H1 (cell line): ENCODE data around the gene GPRASP1. TPM values are rescaled to one million over a fixed set of nuclear protein-coding genes. Genes with fewer than 3 reads are reported as not detected.

Experiments used
- CTCF ChIA-PET: fragments of 300-600 bp; sonication (Branson Sonifier 250); formaldehyde crosslinking; loops from one replicate; lab custom pipeline; 2021; ENCODE audit not compliant: partially characterized antibody; lab: Charles Lee
- POLR2A ChIA-PET: fragments of 300-600 bp; sonication (Branson Sonifier 250); formaldehyde crosslinking; loops from one replicate; lab custom pipeline; 2021; ENCODE audit warnings: inconsistent platforms; ENCODE audit not compliant: partially characterized antibody; lab: Charles Lee
- DNase-seq, 2 experiments: peaks; one replicate each; pipeline versions ENCODE4 v3.0.0 to v3.0.0-alpha.2; 2010 to 2022; ENCODE audit warnings: low spot score in 2 of 2, low read depth in 1 of 2, mixed read lengths in 1 of 2
- FAIRE-seq: peaks from 2 replicates; lab custom pipeline; 2011; peaks lifted over from hg19 to GRCh38; lab: Jason Lieb, UNC
- H2AFZ ChIP-seq: 2 replicates; pipeline ENCODE4 v1.8.1; 2012; ENCODE audit warnings: low read length, inconsistent platforms
- H2AK5ac ChIP-seq: 2 replicates; pipeline ENCODE4 v1.6.1; 2013; ENCODE audit warnings: low read depth, low read length
- H2BK120ac ChIP-seq: replicated peaks from 2 replicates; pipeline ENCODE3; 2013; ENCODE audit warnings: low read depth, low read length, inconsistent platforms
- H2BK12ac ChIP-seq: 2 replicates; pipeline ENCODE4 v1.6.1; 2013; ENCODE audit warnings: low read depth, low read length
- H2BK15ac ChIP-seq: 2 replicates; pipeline ENCODE4 v1.6.1; 2013; ENCODE audit warnings: low read length
- H2BK20ac ChIP-seq: 2 replicates; pipeline ENCODE4 v1.6.1; 2013; ENCODE audit warnings: low read length
- H2BK5ac ChIP-seq: 2 replicates; pipeline ENCODE4 v1.6.1; 2013; ENCODE audit warnings: low read depth, low read length
- H3K14ac ChIP-seq: 2 replicates; pipeline ENCODE4 v1.6.1; 2013; ENCODE audit warnings: inconsistent platforms; ENCODE audit not compliant: insufficient read length
- H3K18ac ChIP-seq: 2 replicates; pipeline ENCODE4 v1.6.1; 2013; ENCODE audit warnings: low read length; ENCODE audit errors: extremely low read depth
- H3K23ac ChIP-seq: 2 replicates; pipeline ENCODE4 v1.6.1; 2013; ENCODE audit warnings: inconsistent platforms; ENCODE audit not compliant: insufficient read length
- H3K23me2 ChIP-seq: 2 replicates; pipeline ENCODE4 v1.6.1; 2013; ENCODE audit warnings: low read depth, low read length
- H3K27ac ChIP-seq: 2 replicates; pipeline ENCODE4 v1.6.1; 2011; ENCODE audit warnings: low read depth, low read length, inconsistent platforms
- H3K27me3 ChIP-seq, 4 experiments: replicated peaks in 1 of 4; 1 replicate in 1 of 4; 2 replicates in 3 of 4; pipeline versions ENCODE4 v1.6.1 to v1.8.1; 2011 to 2013; ENCODE audit warnings: low read length in 3 of 4, mild to moderate bottlenecking in 3 of 4, inconsistent platforms in 2 of 4, mixed read lengths in 2 of 4, moderate library complexity in 1 of 4; ENCODE audit not compliant: control insufficient read depth in 3 of 4, insufficient read depth in 3 of 4; ENCODE audit errors: extremely low read depth in 1 of 4
- H3K36me3 ChIP-seq, 4 experiments: 2 replicates each; pipeline versions ENCODE4 v1.6.1 to v1.8.1; 2011 to 2013; ENCODE audit warnings: mild to moderate bottlenecking in 4 of 4, low read length in 3 of 4, moderate library complexity in 2 of 4, control low read depth in 1 of 4, inconsistent platforms in 1 of 4; ENCODE audit not compliant: insufficient read depth in 4 of 4, control insufficient read depth in 2 of 4
- H3K4ac ChIP-seq: replicated peaks from 2 replicates; pipeline ENCODE3; 2013; ENCODE audit warnings: low read length, low read depth, mixed read lengths, inconsistent platforms; ENCODE audit not compliant: insufficient read length
- H3K4me1 ChIP-seq, 4 experiments: replicated peaks in 1 of 4; 1 replicate in 1 of 4; 2 replicates in 3 of 4; pipeline versions ENCODE4 v1.6.1 to v1.8.1; 2011 to 2013; ENCODE audit warnings: low read length in 3 of 4, inconsistent platforms in 2 of 4, mixed read lengths in 1 of 4; ENCODE audit not compliant: insufficient read depth in 4 of 4, control insufficient read depth in 3 of 4
- H3K4me2 ChIP-seq, 2 experiments: 2 replicates each; pipeline versions ENCODE4 v1.6.1 to v1.8.1; 2011 to 2013; ENCODE audit warnings: low read depth in 2 of 2, low read length in 2 of 2, control low read depth in 1 of 2, inconsistent platforms in 1 of 2, mild to moderate bottlenecking in 1 of 2; ENCODE audit not compliant: insufficient read depth in 1 of 2
- H3K4me3 ChIP-seq, 4 experiments: fragments of 200-600, 300-600 bp in 1 of 4; sonication (generic), shearing (Covaris generic), sonication (Bioruptor Twin) in 1 of 4; 2 replicates each; pipeline versions ENCODE4 v1.5.1 to v1.8.1; 2011 to 2016; ENCODE audit warnings: low read length in 4 of 4, low read depth in 3 of 4, control low read depth in 2 of 4, inconsistent platforms in 2 of 4, mild to moderate bottlenecking in 2 of 4, mixed read lengths in 1 of 4, moderate library complexity in 1 of 4; ENCODE audit not compliant: insufficient read depth in 2 of 4; ENCODE audit errors: extremely low read depth in 1 of 4
- H3K56ac ChIP-seq: replicated peaks from 2 replicates; pipeline ENCODE3; 2013; ENCODE audit warnings: low read depth, mild to moderate bottlenecking, mixed read lengths, low read length, inconsistent platforms; ENCODE audit not compliant: insufficient read length
- H3K79me1 ChIP-seq: 2 replicates; pipeline ENCODE4 v1.6.1; 2013; ENCODE audit warnings: low read depth, low read length, control low read depth
- H3K79me2 ChIP-seq, 2 experiments: 2 replicates each; pipeline versions ENCODE4 v1.6.1 to v1.8.1; 2012 to 2013; ENCODE audit warnings: low read length in 2 of 2, mild to moderate bottlenecking in 2 of 2, inconsistent platforms in 1 of 2; ENCODE audit not compliant: insufficient read depth in 2 of 2, control insufficient read depth in 1 of 2
- H3K9ac ChIP-seq, 4 experiments: replicated peaks in 1 of 4; 1 replicate in 1 of 4; 2 replicates in 3 of 4; pipeline versions ENCODE4 v1.6.1 to v1.8.1; 2011 to 2013; ENCODE audit warnings: low read depth in 3 of 4, low read length in 3 of 4, control low read depth in 2 of 4, mild to moderate bottlenecking in 2 of 4, moderate library complexity in 2 of 4, inconsistent platforms in 1 of 4; ENCODE audit errors: extremely low read depth in 1 of 4
- H3K9me3 ChIP-seq, 2 experiments: 2 replicates each; pipeline versions ENCODE4 v1.6.1 to v1.8.1; 2012 to 2013; ENCODE audit warnings: mild to moderate bottlenecking in 2 of 2, moderate library complexity in 2 of 2, control low read depth in 1 of 2, inconsistent platforms in 1 of 2, low read depth in 1 of 2, low read length in 1 of 2, mixed read lengths in 1 of 2; ENCODE audit not compliant: insufficient read depth in 2 of 2
- H4K20me1 ChIP-seq, 2 experiments: replicated peaks in 1 of 2; 2 replicates each; pipeline versions ENCODE3 to v1.8.1; 2011 to 2013; ENCODE audit warnings: inconsistent platforms in 2 of 2, low read length in 2 of 2, mild to moderate bottlenecking in 1 of 2; ENCODE audit not compliant: insufficient read depth in 2 of 2, control insufficient read depth in 1 of 2
- H4K5ac ChIP-seq: 2 replicates; pipeline ENCODE4 v1.6.1; 2013; ENCODE audit warnings: low read length, low read depth, mixed read lengths, inconsistent platforms; ENCODE audit not compliant: insufficient read length
- H4K8ac ChIP-seq: 2 replicates; pipeline ENCODE4 v1.8.0; 2013; ENCODE audit warnings: mild to moderate bottlenecking, moderate library complexity, low read length, inconsistent platforms; ENCODE audit not compliant: insufficient read depth; ENCODE audit errors: extremely low read depth
- H4K91ac ChIP-seq: replicated peaks from 2 replicates; pipeline ENCODE3; 2013; ENCODE audit warnings: low read length, mixed read lengths, inconsistent platforms; ENCODE audit not compliant: insufficient read length
- CBX5 ChIP-seq: fragments of 300-800, 300-1000 bp; sonication (generic); IDR thresholded peaks from 2 replicates; pipeline ENCODE4 v1.7.1; 2016; ENCODE audit warnings: antibody characterized with exemption, low read length, low read depth
- GABPA ChIP-seq: IDR thresholded peaks from 2 replicates; pipeline ENCODE4 v1.6.1; 2011; ENCODE audit warnings: mild to moderate bottlenecking, low read length, moderate library complexity, borderline replicate concordance; ENCODE audit not compliant: insufficient read depth
- GTF2F1 ChIP-seq: IDR thresholded peaks from 2 replicates; pipeline ENCODE4 v1.6.1; 2012; ENCODE audit warnings: low read depth, low read length, improper control_type of control experiment, borderline replicate concordance
- HDAC6 ChIP-seq: IDR thresholded peaks from one replicate; pipeline ENCODE4 v1.7.1; 2012; ENCODE audit warnings: low read depth, mild to moderate bottlenecking, inconsistent platforms, low read length, moderate library complexity
- KDM1A ChIP-seq: fragments of 200-600, 300-600 bp; sonication (generic); IDR thresholded peaks from 2 replicates; pipeline ENCODE4 v1.7.1; 2016; ENCODE audit warnings: mild to moderate bottlenecking, low read length, borderline replicate concordance
- KDM5A ChIP-seq: fragments of 200-600 bp; IDR thresholded peaks from 2 replicates; pipeline ENCODE4 v1.7.1; 2012; ENCODE audit warnings: mild to moderate bottlenecking, low read length, inconsistent platforms, mixed read lengths
- PHF8 ChIP-seq: fragments of 200-600 bp; sonication (generic); conservative IDR thresholded peaks from 2 replicates; pipeline ENCODE4 v1.7.1; 2012; ENCODE audit warnings: low read depth, mild to moderate bottlenecking, inconsistent platforms, low read length, moderate library complexity
- RAD21 ChIP-seq, 2 experiments: IDR thresholded peaks in 1 of 2; conservative IDR thresholded peaks in 1 of 2; 2 replicates each; pipeline ENCODE4 v1.6.1; 2011; ENCODE audit warnings: low read depth in 2 of 2, low read length in 2 of 2, improper control_type of control experiment in 1 of 2, inconsistent platforms in 1 of 2, mild to moderate bottlenecking in 1 of 2, moderate library complexity in 1 of 2
- SIX5 ChIP-seq: IDR thresholded peaks from 2 replicates; pipeline ENCODE4 v1.6.1; 2011; ENCODE audit warnings: mild to moderate bottlenecking, low read depth, low read length
- TBP ChIP-seq: IDR thresholded peaks from 2 replicates; pipeline ENCODE4 v1.6.1; 2011; ENCODE audit warnings: low read depth, low read length, improper control_type of control experiment
- YY1 ChIP-seq: IDR thresholded peaks from 2 replicates; pipeline ENCODE4 v1.6.1; 2011; ENCODE audit warnings: low read depth, mild to moderate bottlenecking, low read length
- WGBS, 2 experiments: shearing (Covaris generic) in 1 of 2; methylation state at CpG; one replicate each; pipeline versions ENCODE4 v1.1.6 to v1.1.7; 2013 to 2015; ENCODE audit warnings: low lambda C conversion rate in 2 of 2, mixed read lengths in 2 of 2, inconsistent platforms in 1 of 2, low coverage in 1 of 2, missing lambda C conversion rate in 1 of 2; ENCODE audit not compliant: insufficient replicate concordance in 2 of 2, insufficient coverage in 1 of 2, insufficient read length in 1 of 2; ENCODE audit errors: extremely low coverage in 1 of 2, missing lambda C conversion rate in 1 of 2; 5-methylcytosine and 5-hydroxymethylcytosine counted together
- polyA plus RNA-seq, 7 experiments: library from polyadenylated mRNA; depleted of rRNA in 3 of 7; stranded (reverse) in 5 of 7; unstranded in 2 of 7; fragments of >200 nt in 5 of 7; fragments of 200-250 nt in 2 of 7; gene quantifications; 1 replicate in 5 of 7; 2 replicates in 1 of 7; 4 replicates in 1 of 7; pipeline versions ENCODE4 v1.2.1 to v1.2.3, GENCODE V29; 2011 to 2013; ENCODE audit warnings: missing spikeins in 2 of 7, mixed read lengths in 2 of 7
- total RNA-seq: library from RNA; stranded (reverse); fragmentation: NEBNext Ultra II Directional; extraction: Animal tissue kit (Norgen Biotek cat#: 25700); gene quantifications from 2 replicates; pipeline ENCODE4 v1.2.1, GENCODE V29; 2021
- TF ChIP-seq, protein P1 (sequence below): IDR thresholded peaks from 2 replicates; pipeline ENCODE4 v1.6.1; 2012; ENCODE audit warnings: inconsistent platforms

GPRASP1 gene
- total and polyA plus RNA-seq, 2 of the 8 experiments (the other 6 are each of a cell fraction or from before 2014, with no cell fraction given): 0.65 to 2.0 TPM

DNA sequence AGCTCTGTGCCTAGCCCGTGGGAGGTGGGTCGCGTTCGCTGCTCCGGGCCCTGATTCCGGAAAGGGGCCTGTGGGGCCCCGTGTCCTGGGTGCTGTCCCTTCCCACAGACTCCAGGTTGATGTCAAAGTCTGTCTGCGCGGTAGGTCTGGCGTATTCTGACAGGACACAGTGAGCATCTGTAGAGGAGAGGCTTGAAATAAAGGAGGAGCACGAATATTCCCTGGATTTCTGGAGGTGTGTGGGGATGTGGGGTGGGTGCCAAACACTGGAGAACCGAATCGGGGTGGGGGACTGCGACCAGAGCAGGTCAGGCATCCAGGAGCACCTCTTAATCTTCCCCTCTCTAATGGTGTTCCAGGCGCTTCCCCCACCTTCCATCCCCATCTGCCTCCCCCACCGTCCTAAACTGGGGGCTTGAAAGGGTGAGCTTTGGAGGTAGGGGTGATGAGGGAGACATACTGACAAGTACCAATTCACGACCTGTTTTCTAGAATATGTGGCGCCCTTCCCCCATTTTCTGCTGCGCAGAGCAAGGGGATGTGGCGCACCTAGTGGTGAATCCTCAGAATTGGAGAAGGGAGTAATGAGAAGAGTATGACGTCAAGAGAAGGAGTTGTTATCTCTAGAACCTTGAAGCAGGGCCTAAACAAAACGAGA is 877 bp downstream of the GPRASP1 start:
- DNase-seq (peak in 1 of 2 experiments; percentile 47), FAIRE-seq (peak; percentile 89)
- Histone ChIP-seq H3K23me2 (peaks cover 3% of the 10 kb centered on the region; the same call in 1 of the 2 replicates), H3K36me3 (no peaks in the 10 kb centered on the region), H2AK5ac (no peak overlapping the region), H2AFZ (no peak overlapping the region), H3K23ac (no peak overlapping the region), H4K8ac (no peak overlapping the region), H3K4me1 (peaks cover 0 to 2% (median 0%) of the 10 kb centered on the region in 4 experiments; a peak in 1 of 7 replicates), H3K14ac (no peak overlapping the region), H2BK5ac (no peak overlapping the region), H2BK15ac (no peak overlapping the region), H4K20me1 (no peaks in the 10 kb centered on the region), H3K4ac (no peak overlapping the region), H3K4me3 (peak overlapping the region; percentile 42 to 65 (median 49)), H3K27ac (no peak overlapping the region), H2BK12ac (no peak overlapping the region), H2BK20ac (no peak overlapping the region), H2BK120ac (no peak overlapping the region), H3K9ac (peak overlapping the region in 1 of 4 experiments; percentile 4; a peak in 1 of 7 replicates), H3K4me2 (peak overlapping the region; percentile 91 to 96), H3K56ac (no peak overlapping the region), H4K91ac (no peak overlapping the region), H4K5ac (no peak overlapping the region), H3K79me1 (no peaks in the 10 kb centered on the region), H3K18ac (no peak overlapping the region; the same call in 1 of the 2 replicates), H3K27me3 (no peaks in the 10 kb centered on the region; a peak in 3 of 7 replicates), H3K79me2 (no peaks in the 10 kb centered on the region), H3K9me3 (no peaks in the 10 kb centered on the region)
- POLR2A ChIA-PET: no interaction called here
- CTCF ChIA-PET: interaction anchor here (1.9 kb wide), 1 partner anchor 9 kb away, joined by 5 read pairs; no protein-coding TSS in a partner anchor
- 0% methylated on average over 4 of the region's 22 CpGs; no CpG with 5 or more reads in 1 of the 2 experiments for WGBS, 2 experiments
- TF ChIP-seq KDM1A (no peak), HDAC6 (no peak), PHF8 (no peak), GABPA (no peak), YY1 (no peak), SIX5 (no peak), GTF2F1 (no peak), RAD21 (IDR thresholded peaks at IDR 0.05 in 1 of 2, conservative IDR thresholded peaks at IDR 0.05 in 1 of 2; ENCODE audit: low read depth in 2 of 2, low read length in 2 of 2) (peak; percentile 32 to 47; a peak in 3 of 4 replicates), KDM5A (no peak), TBP (no peak), CBX5 (no peak)
- TF ChIP-seq, protein P1, sequence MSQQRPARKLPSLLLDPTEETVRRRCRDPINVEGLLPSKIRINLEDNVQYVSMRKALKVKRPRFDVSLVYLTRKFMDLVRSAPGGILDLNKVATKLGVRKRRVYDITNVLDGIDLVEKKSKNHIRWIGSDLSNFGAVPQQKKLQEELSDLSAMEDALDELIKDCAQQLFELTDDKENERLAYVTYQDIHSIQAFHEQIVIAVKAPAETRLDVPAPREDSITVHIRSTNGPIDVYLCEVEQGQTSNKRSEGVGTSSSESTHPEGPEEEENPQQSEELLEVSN: no peak
